WTC11 (cell line): ENCODE measurements around the gene CABLES1. TPM values are rescaled to one million over a fixed set of nuclear protein-coding genes. Genes with fewer than 3 reads are reported as not detected.

Source experiments
- ATAC-seq: fragments of 200-7000 bp; cut with Tn5 transposase; 2 replicates; pipeline ENCODE4 v1.10.0; 2021; ENCODE audit warnings: mild to moderate bottlenecking, moderate library complexity
- CTCF ChIA-PET: fragments of 300-600 bp; sonication (Branson Sonifier 250); formaldehyde crosslinking; loops from one replicate; lab custom pipeline; 2021; ENCODE audit warnings: antibody characterized with exemption; lab: Charles Lee
- POLR2A ChIA-PET: fragments of 350-600 bp; sonication (Branson Sonifier 250); formaldehyde crosslinking; loops from one replicate; lab custom pipeline; 2021; ENCODE audit warnings: antibody characterized with exemption; lab: Charles Lee
- DNase-seq: peaks from one replicate; pipeline ENCODE4 v3.0.0; 2021; ENCODE audit warnings: low spot score
- H3K27ac Mint-ChIP-seq: 2 replicates; pipeline ENCODE4 v1.8.0; 2021; ENCODE audit warnings: mixed read lengths
- H3K27me3 Mint-ChIP-seq: 2 replicates; pipeline ENCODE4 v1.8.0; 2021; ENCODE audit warnings: low read depth, mild to moderate bottlenecking, moderate library complexity, mixed read lengths
- H3K36me3 Mint-ChIP-seq: 2 replicates; pipeline ENCODE4 v1.8.0; 2021; ENCODE audit warnings: mixed read lengths
- H3K4me1 Mint-ChIP-seq: 2 replicates; pipeline ENCODE4 v1.8.0; 2022; ENCODE audit warnings: mixed read lengths
- H3K4me3 Mint-ChIP-seq: 2 replicates; pipeline ENCODE4 v1.8.0; 2021; ENCODE audit warnings: mild to moderate bottlenecking, moderate library complexity, mixed read lengths
- H3K9me3 Mint-ChIP-seq: 2 replicates; pipeline ENCODE4 v1.8.0; 2021; ENCODE audit warnings: mixed read lengths
- ATF1 ChIP-seq: sonication (generic); formaldehyde crosslinking; IDR thresholded peaks from 2 replicates; pipeline ENCODE4 v1.8.1; 2023; ENCODE audit warnings: mild to moderate bottlenecking, moderate library complexity, missing genetic modification reagents
- CREM ChIP-seq: sonication (generic); formaldehyde crosslinking; IDR thresholded peaks from 2 replicates; pipeline ENCODE4 v1.8.1; 2022; ENCODE audit warnings: mild to moderate bottlenecking, missing genetic modification reagents, moderate library complexity
- ESRRA ChIP-seq: sonication (generic); formaldehyde crosslinking; IDR thresholded peaks from 2 replicates; pipeline ENCODE4 v1.8.1; 2022; ENCODE audit warnings: mild to moderate bottlenecking, missing genetic modification reagents, borderline replicate concordance
- ETV6 ChIP-seq: sonication (generic); formaldehyde crosslinking; IDR thresholded peaks from 2 replicates; pipeline ENCODE4 v1.8.1; 2022; ENCODE audit warnings: mild to moderate bottlenecking, missing genetic modification reagents
- FOXP1 ChIP-seq: sonication (generic); formaldehyde crosslinking; IDR thresholded peaks from 2 replicates; pipeline ENCODE4 v1.8.0; 2022; ENCODE audit warnings: missing genetic modification reagents, mild to moderate bottlenecking, moderate library complexity, borderline replicate concordance
- IRF1 ChIP-seq: sonication (generic); formaldehyde crosslinking; IDR thresholded peaks from 2 replicates; pipeline ENCODE4 v1.8.0; 2023; ENCODE audit warnings: missing genetic modification reagents
- IRF2 ChIP-seq: sonication (generic); formaldehyde crosslinking; IDR thresholded peaks from 2 replicates; pipeline ENCODE4 v1.8.0; 2022; ENCODE audit warnings: low read depth, missing genetic modification reagents, borderline replicate concordance
- NFATC4 ChIP-seq: fragments of 250-450 bp; sonication (Bioruptor Pico); IDR thresholded peaks from 2 replicates; pipeline ENCODE4 v1.9.0; 2021; ENCODE audit warnings: mild to moderate bottlenecking
- NFE2L1 ChIP-seq: sonication (generic); formaldehyde crosslinking; IDR thresholded peaks from 2 replicates; pipeline ENCODE4 v1.8.1; 2023; ENCODE audit warnings: missing genetic modification reagents
- OVOL2 ChIP-seq: fragments of 250-450 bp; sonication (Bioruptor Pico); IDR thresholded peaks from 2 replicates; pipeline ENCODE4 v1.9.0; 2021; ENCODE audit warnings: mild to moderate bottlenecking, borderline replicate concordance
- PRDM15 ChIP-seq: sonication (generic); formaldehyde crosslinking; IDR thresholded peaks from 2 replicates; pipeline ENCODE4 v1.8.0; 2022; ENCODE audit warnings: missing genetic modification reagents
- RORB ChIP-seq: fragments of 250-450 bp; sonication (Bioruptor Pico); IDR thresholded peaks from 2 replicates; pipeline ENCODE4 v1.9.0; 2021; ENCODE audit warnings: mild to moderate bottlenecking
- ZBTB21 ChIP-seq: sonication (generic); formaldehyde crosslinking; IDR thresholded peaks from 2 replicates; pipeline ENCODE4 v1.8.1; 2023; ENCODE audit warnings: mild to moderate bottlenecking, missing genetic modification reagents, borderline replicate concordance
- ZBTB43 ChIP-seq: sonication (generic); formaldehyde crosslinking; IDR thresholded peaks from 2 replicates; pipeline ENCODE4 v1.8.1; 2023; ENCODE audit warnings: mild to moderate bottlenecking, missing genetic modification reagents
- ZNF263 ChIP-seq: sonication (generic); formaldehyde crosslinking; IDR thresholded peaks from 2 replicates; pipeline ENCODE4 v1.8.1; 2022; ENCODE audit warnings: low read depth, mild to moderate bottlenecking, moderate library complexity, missing genetic modification reagents
- ZNF281 ChIP-seq: sonication (generic); formaldehyde crosslinking; IDR thresholded peaks from 2 replicates; pipeline ENCODE4 v1.8.0; 2023; ENCODE audit warnings: mild to moderate bottlenecking, missing genetic modification reagents
- ZNF396 ChIP-seq: fragments of 250-450 bp; sonication (Bioruptor Pico); IDR thresholded peaks from 2 replicates; pipeline ENCODE4 v1.8.0; 2021; ENCODE audit warnings: mild to moderate bottlenecking, moderate library complexity, borderline replicate concordance
- total RNA-seq: library from RNA; stranded (reverse); gene quantifications from 3 replicates; pipeline ENCODE4 v1.2.3, GENCODE V29; 2021
- TF ChIP-seq, protein P1 (sequence below): sonication (generic); formaldehyde crosslinking; IDR thresholded peaks from 2 replicates; pipeline ENCODE4 v1.8.1; 2023; ENCODE audit warnings: mild to moderate bottlenecking, missing genetic modification reagents, borderline replicate concordance

Gene CABLES1
- total RNA-seq, 1 experiment from 2014 or later: 17.0 TPM

- TF ChIP-seq, protein P1, sequence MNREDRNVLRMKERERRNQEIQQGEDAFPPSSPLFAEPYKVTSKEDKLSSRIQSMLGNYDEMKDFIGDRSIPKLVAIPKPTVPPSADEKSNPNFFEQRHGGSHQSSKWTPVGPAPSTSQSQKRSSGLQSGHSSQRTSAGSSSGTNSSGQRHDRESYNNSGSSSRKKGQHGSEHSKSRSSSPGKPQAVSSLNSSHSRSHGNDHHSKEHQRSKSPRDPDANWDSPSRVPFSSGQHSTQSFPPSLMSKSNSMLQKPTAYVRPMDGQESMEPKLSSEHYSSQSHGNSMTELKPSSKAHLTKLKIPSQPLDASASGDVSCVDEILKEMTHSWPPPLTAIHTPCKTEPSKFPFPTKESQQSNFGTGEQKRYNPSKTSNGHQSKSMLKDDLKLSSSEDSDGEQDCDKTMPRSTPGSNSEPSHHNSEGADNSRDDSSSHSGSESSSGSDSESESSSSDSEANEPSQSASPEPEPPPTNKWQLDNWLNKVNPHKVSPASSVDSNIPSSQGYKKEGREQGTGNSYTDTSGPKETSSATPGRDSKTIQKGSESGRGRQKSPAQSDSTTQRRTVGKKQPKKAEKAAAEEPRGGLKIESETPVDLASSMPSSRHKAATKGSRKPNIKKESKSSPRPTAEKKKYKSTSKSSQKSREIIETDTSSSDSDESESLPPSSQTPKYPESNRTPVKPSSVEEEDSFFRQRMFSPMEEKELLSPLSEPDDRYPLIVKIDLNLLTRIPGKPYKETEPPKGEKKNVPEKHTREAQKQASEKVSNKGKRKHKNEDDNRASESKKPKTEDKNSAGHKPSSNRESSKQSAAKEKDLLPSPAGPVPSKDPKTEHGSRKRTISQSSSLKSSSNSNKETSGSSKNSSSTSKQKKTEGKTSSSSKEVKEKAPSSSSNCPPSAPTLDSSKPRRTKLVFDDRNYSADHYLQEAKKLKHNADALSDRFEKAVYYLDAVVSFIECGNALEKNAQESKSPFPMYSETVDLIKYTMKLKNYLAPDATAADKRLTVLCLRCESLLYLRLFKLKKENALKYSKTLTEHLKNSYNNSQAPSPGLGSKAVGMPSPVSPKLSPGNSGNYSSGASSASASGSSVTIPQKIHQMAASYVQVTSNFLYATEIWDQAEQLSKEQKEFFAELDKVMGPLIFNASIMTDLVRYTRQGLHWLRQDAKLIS (CRISPR knock-in tag): no peak
- no peak for TF ChIP-seq ZNF396
- TF ChIP-seq ESRRA (CRISPR knock-in tag): no peak
- no peak for TF ChIP-seq OVOL2 (CRISPR knock-in tag)
- TF ChIP-seq ATF1: no peak
- no peak for TF ChIP-seq ZBTB43 (CRISPR knock-in tag)
- TF ChIP-seq IRF1 (CRISPR knock-in tag): no peak
- no peak for TF ChIP-seq FOXP1 (CRISPR knock-in tag)
- TF ChIP-seq CREM: no peak
- no peak for TF ChIP-seq NFATC4
- no peak for TF ChIP-seq IRF2 (CRISPR knock-in tag)
- TF ChIP-seq ZBTB21 (CRISPR knock-in tag): no peak
- TF ChIP-seq ZNF281: no peak
These were observed 38.6 kb downstream of the CABLES1 start (continued) for GRCh38 chr18:23173912-23174311.

GRCh38 chr18:23176701-23177432, 41.6 kb downstream of the CABLES1 start:
- Mint-ChIP-seq H3K27me3 (no peaks in the 10 kb centered on the region), H3K27ac (peak overlapping the region; percentile 76; the same call in 1 of the 2 replicates), H3K9me3 (no peaks in the 10 kb centered on the region), H3K4me3 (no peak overlapping the region), H3K4me1 (peaks cover 60% of the 10 kb centered on the region), H3K36me3 (no peaks in the 10 kb centered on the region)
- ChIA-PET CTCF (interaction anchor here (0.6 to 1.7 kb wide), 4 partner anchors 10 to 322 kb away, joined by 3 to 4 read pairs (median 3); no protein-coding TSS in a partner anchor), POLR2A (no interaction called here)
- DNase-seq (no peak), ATAC-seq (peak; percentile 20)
- TF ChIP-seq ETV6 (CRISPR knock-in tag) (no peak), PRDM15 (CRISPR knock-in tag) (no peak), ZNF263 (no peak), ZNF281 (no peak), NFE2L1 (CRISPR knock-in tag) (no peak), RORB (no peak)
